Renal cortex interstitium (tissue), 11 donors: ENCODE data around the gene EFNA5. TPM values are rescaled to one million over a fixed set of nuclear protein-coding genes. Genes with fewer than 3 reads are reported as not detected.
"Not testable (repeated sequence)": the region's sequence is repeated elsewhere in the genome, so short reads cannot be mapped to it uniquely, and the experiment has no call there.

Experiments used
- DNase-seq, 11 donors: peaks; one replicate each; pipeline ENCODE4 v3.0.0-alpha.2; 2013; ENCODE audit warnings: low read depth in 9 of 11, low spot score in 4 of 11; ENCODE audit errors: extremely low read depth in 1 of 11
- polyA plus RNA-seq, 3 donors: library from polyadenylated mRNA; unstranded; fragments of 120-200 nt; gene quantifications; one replicate each; pipeline ENCODE4 v1.2.1, GENCODE V29; 2013; ENCODE audit not compliant: insufficient read length in 3 of 3

Gene EFNA5
- polyA plus RNA-seq, 3 donors: 23.8 to 30.3 (median 28.2) TPM

- DNase-seq: no peak
Observed at GRCh38 chr5:107461770-107462169, 209.0 kb downstream of the EFNA5 start.

- no peak for DNase-seq
Observed at GRCh38 chr5:107460789-107461188, 209.9 kb downstream of the EFNA5 start.

GRCh38 chr5:107459605-107460004, 211.1 kb downstream of the EFNA5 start:
- no peak for DNase-seq

GRCh38 chr5:107458322-107458721, 212.4 kb downstream of the EFNA5 start:
- DNase-seq: no peak

GRCh38 chr5:107457881-107458280, 212.9 kb downstream of the EFNA5 start:
- no peak for DNase-seq

GRCh38 chr5:107457138-107457537, 213.6 kb downstream of the EFNA5 start:
- no peak for DNase-seq

GRCh38 chr5:107456281-107456715, 214.4 kb downstream of the EFNA5 start:
- no peak for DNase-seq

- DNase-seq: peak in 6 of 11 donors; percentile 53 to 76 (median 68)
Observed at GRCh38 chr5:107455111-107455544, 215.6 kb downstream of the EFNA5 start.

- not testable (repeated sequence) for DNase-seq
Observed at GRCh38 chr5:107451827-107452226, 218.9 kb downstream of the EFNA5 start.

GRCh38 chr5:107451028-107451427, 219.7 kb downstream of the EFNA5 start:
- no peak for DNase-seq

- no peak for DNase-seq
Observed at GRCh38 chr5:107450531-107450930, 220.2 kb downstream of the EFNA5 start.

GRCh38 chr5:107449369-107449768, 221.4 kb downstream of the EFNA5 start:
- no peak for DNase-seq

GRCh38 chr5:107447587-107447986, 223.2 kb downstream of the EFNA5 start:
- DNase-seq: no peak

GRCh38 chr5:107446972-107447371, 223.8 kb downstream of the EFNA5 start:
- DNase-seq: no peak

GRCh38 chr5:107444300-107444699, 226.4 kb downstream of the EFNA5 start:
- DNase-seq: no peak

- DNase-seq: no peak
Observed at GRCh38 chr5:107443897-107444296, 226.8 kb downstream of the EFNA5 start.

GRCh38 chr5:107442452-107442851, 228.3 kb downstream of the EFNA5 start:
- no peak for DNase-seq

- DNase-seq: no peak
Observed at GRCh38 chr5:107439832-107440231, 230.9 kb downstream of the EFNA5 start.

- no peak for DNase-seq
Observed at GRCh38 chr5:107437986-107438510, 232.7 kb downstream of the EFNA5 start.

- DNase-seq: no peak
Observed at GRCh38 chr5:107437154-107437553, 233.6 kb downstream of the EFNA5 start.

GRCh38 chr5:107436201-107436600, 234.5 kb downstream of the EFNA5 start:
- DNase-seq: peak in 5 of 11 donors; percentile 13 to 37 (median 20)
